A549 (cell line): ENCODE data around the gene THBS2. TPM values are rescaled to one million over a fixed set of nuclear protein-coding genes. Genes with fewer than 3 reads are reported as not detected.

Source experiments
- ATAC-seq, 2 experiments: fragments of 200-7000 bp in 1 of 2; fragments of >200 bp in 1 of 2; cut with Nextera tagmentation in 1 of 2; cut with Tn5 transposase in 1 of 2; 3 replicates each; pipeline versions ENCODE4 v1.8.0 to v1.9.1; 2018 to 2020; ENCODE audit warnings: mild to moderate bottlenecking in 1 of 2, moderate library complexity in 1 of 2
- CTCF ChIA-PET: fragments of 300-600 bp; sonication (Branson Sonifier 250); formaldehyde crosslinking; extraction: SDS; loops from one replicate; lab custom pipeline; 2021; ENCODE audit warnings: antibody characterized with exemption, inconsistent platforms; lab: Yijun Ruan, JAX
- POLR2A ChIA-PET: fragments of 350-600 bp; formaldehyde crosslinking; extraction: SDS; loops from one replicate; lab custom pipeline; 2021; ENCODE audit warnings: antibody characterized with exemption, inconsistent platforms; lab: Yijun Ruan, JAX
- DNase-seq, 2 experiments: peaks; one replicate each; pipeline versions ENCODE4 v3.0.0 to v3.0.0-alpha.2; 2011 to 2016; ENCODE audit warnings: low read depth in 1 of 2, low spot score in 1 of 2
- FAIRE-seq: peaks from 2 replicates; lab custom pipeline; 2011; peaks lifted over from hg19 to GRCh38; lab: Jason Lieb, UNC
- H3K27ac ChIP-seq, 2 experiments: fragments of >200 bp; sonication (Bioruptor Twin); formaldehyde crosslinking; 3 replicates each; pipeline ENCODE4 v1.5.1; 2016 to 2017
- H3K4me1 ChIP-seq: fragments of >200 bp; sonication (Bioruptor Twin); formaldehyde crosslinking; 3 replicates; pipeline ENCODE4 v1.6.1; 2016
- H3K4me2 ChIP-seq: fragments of >200 bp; sonication (Bioruptor Twin); formaldehyde crosslinking; 3 replicates; pipeline ENCODE4 v1.6.1; 2016
- H3K4me3 ChIP-seq: fragments of >200 bp; sonication (Bioruptor Twin); formaldehyde crosslinking; 3 replicates; pipeline ENCODE4 v1.5.1; 2016
- H3K9me3 ChIP-seq: fragments of >200 bp; sonication (Bioruptor Twin); formaldehyde crosslinking; 3 replicates; pipeline ENCODE4 v1.6.1; 2016
- EP300 ChIP-seq, 2 experiments: fragments of >200 bp; sonication (Bioruptor Twin); formaldehyde crosslinking; IDR thresholded peaks; 2 replicates in 1 of 2; 3 replicates in 1 of 2; pipeline ENCODE4 v1.6.1; 2016 to 2017
- FOSB ChIP-seq: fragments of 250-450 bp; sonication (Bioruptor Pico); IDR thresholded peaks from 2 replicates; pipeline ENCODE4 v1.5.0; 2020; ENCODE audit warnings: mild to moderate bottlenecking, moderate library complexity
- FOSL2 ChIP-seq, 2 experiments: fragments of 450-650 bp in 1 of 2; fragments of >200 bp in 1 of 2; sonication (Bioruptor Twin) in 1 of 2; formaldehyde crosslinking; IDR thresholded peaks; 2 replicates each; pipeline versions ENCODE4 v1.5.0 to v1.6.1; 2016 to 2020; ENCODE audit warnings: mild to moderate bottlenecking in 1 of 2, moderate library complexity in 1 of 2
- GATA3 ChIP-seq: IDR thresholded peaks from 2 replicates; pipeline ENCODE4 v1.6.1; 2012; ENCODE audit warnings: borderline replicate concordance
- JUN ChIP-seq, 2 experiments: fragments of >200 bp; sonication (Bioruptor Twin); formaldehyde crosslinking; IDR thresholded peaks; 2 replicates in 1 of 2; 3 replicates in 1 of 2; pipeline ENCODE4 v1.6.1; 2016 to 2017
- JUNB ChIP-seq: fragments of >200 bp; sonication (Bioruptor Twin); formaldehyde crosslinking; IDR thresholded peaks from 2 replicates; pipeline ENCODE4 v1.6.1; 2016
- MAX ChIP-seq: IDR thresholded peaks from 2 replicates; pipeline ENCODE4 v1.6.1; 2012
- MAZ ChIP-seq: fragments of 150-350 bp; IDR thresholded peaks from 2 replicates; pipeline ENCODE4 v1.6.1; 2014; ENCODE audit warnings: antibody characterized with exemption, low read depth, low read length, borderline replicate concordance
- MYC ChIP-seq: IDR thresholded peaks from 2 replicates; pipeline ENCODE4 v1.6.1; 2012; ENCODE audit warnings: mild to moderate bottlenecking, inconsistent platforms, low read length, improper control_type of control experiment, borderline replicate concordance
- NR3C1 ChIP-seq: fragments of >200 bp; sonication (Bioruptor Twin); formaldehyde crosslinking; IDR thresholded peaks from 3 replicates; pipeline ENCODE4 v1.6.1; 2017
- PHF8 ChIP-seq: fragments of 200-600 bp; sonication (generic); IDR thresholded peaks from 2 replicates; pipeline ENCODE4 v1.6.1; 2016; ENCODE audit warnings: low read depth, mild to moderate bottlenecking, antibody characterized with exemption, moderate library complexity, borderline replicate concordance
- POLR2A ChIP-seq: IDR thresholded peaks from 2 replicates; pipeline ENCODE4 v1.6.1; 2012; ENCODE audit warnings: mild to moderate bottlenecking, low read length
- RARB ChIP-seq: fragments of 250-450 bp; sonication (Bioruptor Pico); IDR thresholded peaks from 2 replicates; pipeline ENCODE4 v1.8.0; 2021; ENCODE audit warnings: mild to moderate bottlenecking, moderate library complexity
- RFX5 ChIP-seq: fragments of 450-650 bp; IDR thresholded peaks from 2 replicates; pipeline ENCODE4 v1.7.1; 2014; ENCODE audit warnings: antibody characterized with exemption, mild to moderate bottlenecking, moderate library complexity
- TP53 ChIP-seq: fragments of 250-450 bp; sonication (Bioruptor Pico); IDR thresholded peaks from 2 replicates; pipeline ENCODE4 v1.5.0; 2021; ENCODE audit warnings: mild to moderate bottlenecking, moderate library complexity
- ZC3H11A ChIP-seq: fragments of 450-650 bp; IDR thresholded peaks from 2 replicates; pipeline ENCODE4 v1.6.1; 2014; ENCODE audit warnings: antibody characterized with exemption, mild to moderate bottlenecking
- ZFP36 ChIP-seq: fragments of 450-650 bp; IDR thresholded peaks from 2 replicates; pipeline ENCODE4 v1.6.1; 2014; ENCODE audit warnings: borderline replicate concordance; ENCODE audit not compliant: partially characterized antibody
- ZNF302 ChIP-seq: fragments of 250-450 bp; sonication (Bioruptor Pico); IDR thresholded peaks from 2 replicates; pipeline ENCODE4 v1.9.0; 2021; ENCODE audit warnings: inconsistent platforms, mild to moderate bottlenecking, moderate library complexity
- ZSCAN20 ChIP-seq: fragments of 250-450 bp; sonication (Bioruptor Pico); IDR thresholded peaks from 2 replicates; pipeline ENCODE4 v1.8.0; 2022; ENCODE audit warnings: mild to moderate bottlenecking, moderate library complexity
- WGBS: methylation state at CpG from one replicate; pipeline ENCODE4 v1.1.6; 2017; ENCODE audit errors: missing lambda C conversion rate; 5-methylcytosine and 5-hydroxymethylcytosine counted together
- polyA plus RNA-seq, 4 experiments: library from polyadenylated mRNA; depleted of rRNA in 3 of 4; stranded (reverse); fragments of >200 nt; fragmentation: RNase III in 1 of 4; extraction: RNeasy Plus Mini Kit Qiagen cat#74134 plus additional on column Dnase treatment in 1 of 4; gene quantifications; 2 replicates in 3 of 4; 3 replicates in 1 of 4; pipeline ENCODE4 v1.2.3, GENCODE V29; 2011 to 2017
- TF ChIP-seq, protein P1 (sequence below): fragments of 450-650 bp; IDR thresholded peaks from 2 replicates; pipeline ENCODE4 v1.6.1; 2014; ENCODE audit warnings: antibody characterized with exemption
- TF ChIP-seq, protein P2 (sequence below): fragments of 200-600 bp; sonication (generic); IDR thresholded peaks from 2 replicates; pipeline ENCODE4 v1.6.1; 2016; ENCODE audit warnings: antibody characterized with exemption, mild to moderate bottlenecking, moderate library complexity
- TF ChIP-seq, protein P3 (sequence below): IDR thresholded peaks from 2 replicates; pipeline ENCODE4 v1.6.1; 2012
- TF ChIP-seq, protein P4 (sequence below): fragments of 150-350 bp; IDR thresholded peaks from 2 replicates; pipeline ENCODE4 v1.6.1; 2014; ENCODE audit warnings: low read depth, mild to moderate bottlenecking, low read length

THBS2 gene
- polyA plus RNA-seq, 2 of the 4 experiments (the other 2 are of a cell fraction), result 0.01 to 0.06 TPM

GRCh38 chr6:169285165-169285564 lies 31.5 kb upstream of the THBS2 start:
- WGBS, result 72% methylated on average over 3 of the region's 3 CpGs
- no peak for FAIRE-seq
- POLR2A ChIA-PET, result no interaction called here
- TF ChIP-seq MYC, result no peak
- TF ChIP-seq GATA3, result no peak
- TF ChIP-seq NR3C1, result no peak
- no peak for TF ChIP-seq MAX
- TF ChIP-seq, protein P1, sequence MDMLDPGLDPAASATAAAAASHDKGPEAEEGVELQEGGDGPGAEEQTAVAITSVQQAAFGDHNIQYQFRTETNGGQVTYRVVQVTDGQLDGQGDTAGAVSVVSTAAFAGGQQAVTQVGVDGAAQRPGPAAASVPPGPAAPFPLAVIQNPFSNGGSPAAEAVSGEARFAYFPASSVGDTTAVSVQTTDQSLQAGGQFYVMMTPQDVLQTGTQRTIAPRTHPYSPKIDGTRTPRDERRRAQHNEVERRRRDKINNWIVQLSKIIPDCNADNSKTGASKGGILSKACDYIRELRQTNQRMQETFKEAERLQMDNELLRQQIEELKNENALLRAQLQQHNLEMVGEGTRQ, result no peak
- TF ChIP-seq ZFP36, result no peak
- DNase-seq, result no peak
- H3K4me1 ChIP-seq, result no peaks in the 10 kb centered on the region
- no peak overlapping the region for H3K4me2 ChIP-seq
- H3K9me3 ChIP-seq, result no peaks in the 10 kb centered on the region
- no peak overlapping the region for H3K27ac ChIP-seq
- no peak for ATAC-seq
- no peak overlapping the region for H3K4me3 ChIP-seq
- CTCF ChIA-PET, result interaction anchor here (0.9 to 1.2 kb wide), 3 partner anchors 10 to 215 kb away, joined by 3 to 5 read pairs (median 3); no protein-coding TSS in a partner anchor

GRCh38 chr6:169283924-169284323 lies 30.3 kb upstream of the THBS2 start:
- WGBS, result 76% methylated on average over 1 of the region's 1 CpG
- ChIA-PET CTCF (no interaction called here), POLR2A (no interaction called here)

More at GRCh38 chr6:169283924-169284323, 30.3 kb upstream of the THBS2 start:
- DNase-seq (no peak), FAIRE-seq (no peak), ATAC-seq (no peak)
- TF ChIP-seq, protein P2, sequence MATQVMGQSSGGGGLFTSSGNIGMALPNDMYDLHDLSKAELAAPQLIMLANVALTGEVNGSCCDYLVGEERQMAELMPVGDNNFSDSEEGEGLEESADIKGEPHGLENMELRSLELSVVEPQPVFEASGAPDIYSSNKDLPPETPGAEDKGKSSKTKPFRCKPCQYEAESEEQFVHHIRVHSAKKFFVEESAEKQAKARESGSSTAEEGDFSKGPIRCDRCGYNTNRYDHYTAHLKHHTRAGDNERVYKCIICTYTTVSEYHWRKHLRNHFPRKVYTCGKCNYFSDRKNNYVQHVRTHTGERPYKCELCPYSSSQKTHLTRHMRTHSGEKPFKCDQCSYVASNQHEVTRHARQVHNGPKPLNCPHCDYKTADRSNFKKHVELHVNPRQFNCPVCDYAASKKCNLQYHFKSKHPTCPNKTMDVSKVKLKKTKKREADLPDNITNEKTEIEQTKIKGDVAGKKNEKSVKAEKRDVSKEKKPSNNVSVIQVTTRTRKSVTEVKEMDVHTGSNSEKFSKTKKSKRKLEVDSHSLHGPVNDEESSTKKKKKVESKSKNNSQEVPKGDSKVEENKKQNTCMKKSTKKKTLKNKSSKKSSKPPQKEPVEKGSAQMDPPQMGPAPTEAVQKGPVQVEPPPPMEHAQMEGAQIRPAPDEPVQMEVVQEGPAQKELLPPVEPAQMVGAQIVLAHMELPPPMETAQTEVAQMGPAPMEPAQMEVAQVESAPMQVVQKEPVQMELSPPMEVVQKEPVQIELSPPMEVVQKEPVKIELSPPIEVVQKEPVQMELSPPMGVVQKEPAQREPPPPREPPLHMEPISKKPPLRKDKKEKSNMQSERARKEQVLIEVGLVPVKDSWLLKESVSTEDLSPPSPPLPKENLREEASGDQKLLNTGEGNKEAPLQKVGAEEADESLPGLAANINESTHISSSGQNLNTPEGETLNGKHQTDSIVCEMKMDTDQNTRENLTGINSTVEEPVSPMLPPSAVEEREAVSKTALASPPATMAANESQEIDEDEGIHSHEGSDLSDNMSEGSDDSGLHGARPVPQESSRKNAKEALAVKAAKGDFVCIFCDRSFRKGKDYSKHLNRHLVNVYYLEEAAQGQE, result no peak
- TF ChIP-seq JUN (IDR thresholded peaks at IDR 0.05) (no peak), GATA3 (no peak), MAZ (no peak), FOSL2 (IDR thresholded peaks at IDR 0.05) (no peak), FOSL2 (CRISPR knock-in tag; IDR thresholded peaks at IDR 0.05) (no peak), EP300 (IDR thresholded peaks at IDR 0.05) (no peak), ZC3H11A (no peak), RARB (CRISPR knock-in tag) (no peak), MAX (no peak), POLR2A (no peak), PHF8 (no peak), FOSB (no peak), ZSCAN20 (no peak), JUNB (no peak), NR3C1 (no peak), TP53 (CRISPR knock-in tag) (no peak), RFX5 (no peak), ZNF302 (CRISPR knock-in tag) (no peak)
- TF ChIP-seq, protein P3, sequence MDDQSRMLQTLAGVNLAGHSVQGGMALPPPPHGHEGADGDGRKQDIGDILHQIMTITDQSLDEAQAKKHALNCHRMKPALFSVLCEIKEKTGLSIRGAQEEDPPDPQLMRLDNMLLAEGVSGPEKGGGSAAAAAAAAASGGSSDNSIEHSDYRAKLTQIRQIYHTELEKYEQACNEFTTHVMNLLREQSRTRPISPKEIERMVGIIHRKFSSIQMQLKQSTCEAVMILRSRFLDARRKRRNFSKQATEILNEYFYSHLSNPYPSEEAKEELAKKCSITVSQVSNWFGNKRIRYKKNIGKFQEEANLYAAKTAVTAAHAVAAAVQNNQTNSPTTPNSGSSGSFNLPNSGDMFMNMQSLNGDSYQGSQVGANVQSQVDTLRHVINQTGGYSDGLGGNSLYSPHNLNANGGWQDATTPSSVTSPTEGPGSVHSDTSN, result no peak
- TF ChIP-seq, protein P4, sequence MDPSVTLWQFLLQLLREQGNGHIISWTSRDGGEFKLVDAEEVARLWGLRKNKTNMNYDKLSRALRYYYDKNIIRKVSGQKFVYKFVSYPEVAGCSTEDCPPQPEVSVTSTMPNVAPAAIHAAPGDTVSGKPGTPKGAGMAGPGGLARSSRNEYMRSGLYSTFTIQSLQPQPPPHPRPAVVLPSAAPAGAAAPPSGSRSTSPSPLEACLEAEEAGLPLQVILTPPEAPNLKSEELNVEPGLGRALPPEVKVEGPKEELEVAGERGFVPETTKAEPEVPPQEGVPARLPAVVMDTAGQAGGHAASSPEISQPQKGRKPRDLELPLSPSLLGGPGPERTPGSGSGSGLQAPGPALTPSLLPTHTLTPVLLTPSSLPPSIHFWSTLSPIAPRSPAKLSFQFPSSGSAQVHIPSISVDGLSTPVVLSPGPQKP, result no peak
- Histone ChIP-seq H3K9me3 (no peaks in the 10 kb centered on the region), H3K4me2 (no peak overlapping the region), H3K4me1 (no peaks in the 10 kb centered on the region), H3K27ac (no peak overlapping the region), H3K4me3 (no peak overlapping the region)
